LNCaP clone FGC (cell line): ENCODE data around the gene CHEK2.

Source experiments
- DNase-seq: peaks from one replicate; pipeline ENCODE4 v3.0.0-alpha.2; 2011; ENCODE audit warnings: low read depth
- H3K4me3 ChIP-seq: 2 replicates; pipeline ENCODE4 v1.5.1; 2011; ENCODE audit warnings: mild to moderate bottlenecking, low read depth, low read length, control low read depth
- CTCF ChIP-seq: IDR thresholded peaks from 2 replicates; pipeline ENCODE4 v1.5.1; 2012; ENCODE audit warnings: mild to moderate bottlenecking; ENCODE audit not compliant: control insufficient read depth, insufficient read depth; ENCODE audit errors: extremely low read depth

CHEK2 gene

GRCh38 chr22:28711820-28712777 lies 29.5 kb downstream of the CHEK2 start:
- H3K4me3 ChIP-seq: no peak overlapping the region
- DNase-seq: no peak
- no peak for TF ChIP-seq CTCF

- DNase-seq: no peak
- TF ChIP-seq CTCF: no peak
- no peak overlapping the region for H3K4me3 ChIP-seq
Observed at GRCh38 chr22:28711341-28711740, 30.3 kb downstream of the CHEK2 start.

- no peak overlapping the region for H3K4me3 ChIP-seq
- DNase-seq: no peak
- TF ChIP-seq CTCF: no peak
Observed at GRCh38 chr22:28710576-28711191, 30.9 kb downstream of the CHEK2 start.

GRCh38 chr22:28710107-28710506 lies 31.5 kb downstream of the CHEK2 start:
- peak; percentile 39 for DNase-seq
- no peak for TF ChIP-seq CTCF
- H3K4me3 ChIP-seq: no peak overlapping the region

- no peak for TF ChIP-seq CTCF
- no peak for DNase-seq
- no peak overlapping the region for H3K4me3 ChIP-seq
Observed at GRCh38 chr22:28706845-28707244, 34.8 kb downstream of the CHEK2 start.

GRCh38 chr22:28703436-28703835 lies 38.2 kb downstream of the CHEK2 start:
- DNase-seq: no peak
- H3K4me3 ChIP-seq: no peak overlapping the region
- TF ChIP-seq CTCF: no peak
